SK-N-SH treated with all-trans-retinoic acid at 6 μM for 48 hours (cell line): ENCODE measurements around the gene CEP120.

Experiments used
- ATAC-seq: fragments of 200-7000 bp; cut with Tn5 transposase; 3 replicates; pipeline ENCODE4 v1.9.1; 2020; ENCODE audit warnings: mild to moderate bottlenecking, moderate library complexity
- ARNTL ChIP-seq: fragments of 450-650 bp; formaldehyde crosslinking; IDR thresholded peaks from 2 replicates; pipeline ENCODE4 v1.5.0; 2020; ENCODE audit warnings: low read depth, mild to moderate bottlenecking, moderate library complexity, borderline replicate concordance
- BACH2 ChIP-seq: fragments of 250-450 bp; sonication (Bioruptor Pico); IDR thresholded peaks from 2 replicates; pipeline ENCODE4 v1.9.0; 2021; ENCODE audit warnings: mild to moderate bottlenecking, borderline replicate concordance
- CREB5 ChIP-seq: fragments of 250-450 bp; sonication (Bioruptor Pico); IDR thresholded peaks from 2 replicates; pipeline ENCODE4 v1.5.1; 2020; ENCODE audit warnings: low read depth, mild to moderate bottlenecking, moderate library complexity
- CSDC2 ChIP-seq: fragments of 250-450 bp; sonication (Bioruptor Pico); IDR thresholded peaks from 2 replicates; pipeline ENCODE4 v1.5.0; 2020; ENCODE audit warnings: mild to moderate bottlenecking, moderate library complexity
- CSRNP3 ChIP-seq: fragments of 250-450 bp; sonication (Bioruptor Pico); IDR thresholded peaks from 2 replicates; pipeline ENCODE4 v1.5.1; 2021; ENCODE audit warnings: mild to moderate bottlenecking, moderate library complexity
- ESRRG ChIP-seq: fragments of 250-450 bp; sonication (Bioruptor Pico); IDR thresholded peaks from 2 replicates; pipeline ENCODE4 v1.6.1; 2021; ENCODE audit warnings: mild to moderate bottlenecking
- GLIS3 ChIP-seq: fragments of 250-450 bp; sonication (Bioruptor Pico); IDR thresholded peaks from 2 replicates; pipeline ENCODE4 v1.5.0; 2020; ENCODE audit warnings: mild to moderate bottlenecking, moderate library complexity
- ISL1 ChIP-seq: fragments of 250-450 bp; sonication (Bioruptor Pico); IDR thresholded peaks from 2 replicates; pipeline ENCODE4 v2.1.2; 2022; ENCODE audit warnings: mild to moderate bottlenecking, moderate library complexity
- OSR1 ChIP-seq: fragments of 250-450 bp; sonication (Bioruptor Pico); IDR thresholded peaks from 2 replicates; pipeline ENCODE4 v1.8.0; 2022; ENCODE audit warnings: moderate library complexity, mild to moderate bottlenecking, inconsistent platforms
- PATZ1 ChIP-seq: fragments of 250-450 bp; sonication (Bioruptor Pico); IDR thresholded peaks from 2 replicates; pipeline ENCODE4 v1.8.0; 2020; ENCODE audit warnings: mild to moderate bottlenecking, moderate library complexity, borderline replicate concordance
- POU6F1 ChIP-seq: fragments of 250-450 bp; sonication (Bioruptor Pico); IDR thresholded peaks from 2 replicates; pipeline ENCODE4 v1.8.0; 2021; ENCODE audit warnings: low read depth, mild to moderate bottlenecking, moderate library complexity, borderline replicate concordance
- PPARA ChIP-seq: fragments of 250-450 bp; sonication (Bioruptor Pico); IDR thresholded peaks from 2 replicates; pipeline ENCODE4 v1.5.0; 2020; ENCODE audit warnings: mild to moderate bottlenecking, borderline replicate concordance
- RARB ChIP-seq: fragments of 250-450 bp; sonication (Bioruptor Pico); IDR thresholded peaks from 2 replicates; pipeline ENCODE4 v1.8.0; 2021; ENCODE audit warnings: mild to moderate bottlenecking, moderate library complexity
- TCF4 ChIP-seq: fragments of 250-450 bp; sonication (Bioruptor Pico); IDR thresholded peaks from 2 replicates; pipeline ENCODE4 v1.8.0; 2021; ENCODE audit warnings: mild to moderate bottlenecking, moderate library complexity, borderline replicate concordance
- TOX ChIP-seq: fragments of 250-450 bp; sonication (Bioruptor Pico); IDR thresholded peaks from 2 replicates; pipeline ENCODE4 v1.8.0; 2021; ENCODE audit warnings: mild to moderate bottlenecking, moderate library complexity, borderline replicate concordance
- TSHZ2 ChIP-seq: fragments of 250-450 bp; sonication (Bioruptor Pico); IDR thresholded peaks from 2 replicates; pipeline ENCODE4 v1.5.0; 2020; ENCODE audit warnings: mild to moderate bottlenecking, moderate library complexity
- ZC3H10 ChIP-seq: fragments of 250-450 bp; sonication (Bioruptor Pico); IDR thresholded peaks from 2 replicates; pipeline ENCODE4 v1.5.1; 2021; ENCODE audit warnings: mild to moderate bottlenecking, moderate library complexity
- ZFP3 ChIP-seq: fragments of 250-450 bp; sonication (Bioruptor Pico); IDR thresholded peaks from 2 replicates; pipeline ENCODE4 v1.5.0; 2020; ENCODE audit warnings: mild to moderate bottlenecking, moderate library complexity
- ZFP30 ChIP-seq: fragments of 450-650 bp; formaldehyde crosslinking; IDR thresholded peaks from 2 replicates; pipeline ENCODE4 v1.5.0; 2022; ENCODE audit warnings: mild to moderate bottlenecking, moderate library complexity
- ZNF565 ChIP-seq: fragments of 450-650 bp; formaldehyde crosslinking; conservative IDR thresholded peaks from 2 replicates; pipeline ENCODE4 v1.5.0; 2020; ENCODE audit warnings: low read depth, mild to moderate bottlenecking, moderate library complexity
- ZNF70 ChIP-seq: fragments of 450-650 bp; formaldehyde crosslinking; IDR thresholded peaks from 2 replicates; pipeline ENCODE4 v1.5.0; 2020; ENCODE audit warnings: mild to moderate bottlenecking, moderate library complexity
- ZNF8 ChIP-seq: fragments of 450-650 bp; formaldehyde crosslinking; IDR thresholded peaks from 2 replicates; pipeline ENCODE4 v1.5.0; 2020; ENCODE audit warnings: mild to moderate bottlenecking, moderate library complexity

Gene CEP120

GRCh38 chr5:123397538-123397937 is 25.7 kb downstream of the CEP120 start (continued):
- TF ChIP-seq ZFP3 (no peak), ZFP30 (CRISPR knock-in tag) (no peak)

GRCh38 chr5:123391009-123391408 is 32.2 kb downstream of the CEP120 start:
- TF ChIP-seq ZFP30 (CRISPR knock-in tag) = no peak
- TF ChIP-seq OSR1 = no peak
- TF ChIP-seq CREB5 (CRISPR knock-in tag) = no peak
- no peak for ATAC-seq

GRCh38 chr5:123389794-123390193 is 33.4 kb downstream of the CEP120 start:
- ATAC-seq = no peak
- no peak for TF ChIP-seq PATZ1 (CRISPR knock-in tag)
- TF ChIP-seq ZC3H10 = no peak
- TF ChIP-seq PPARA (CRISPR knock-in tag) = no peak
- TF ChIP-seq POU6F1 (CRISPR knock-in tag) = no peak
- TF ChIP-seq ESRRG (CRISPR knock-in tag) = no peak
- TF ChIP-seq ZFP30 (CRISPR knock-in tag) = no peak
- TF ChIP-seq OSR1 = no peak
- no peak for TF ChIP-seq TSHZ2 (CRISPR knock-in tag)
- TF ChIP-seq ZNF8 = no peak
- TF ChIP-seq ARNTL = no peak
- no peak for TF ChIP-seq ZNF70
- no peak for TF ChIP-seq RARB (CRISPR knock-in tag)
- no peak for TF ChIP-seq CSRNP3
- no peak for TF ChIP-seq TCF4 (CRISPR knock-in tag)
- TF ChIP-seq TOX = no peak
- TF ChIP-seq GLIS3 (CRISPR knock-in tag) = no peak
- TF ChIP-seq ISL1 (CRISPR knock-in tag) = no peak
- TF ChIP-seq, all 23 proteins: peak for 0

GRCh38 chr5:123387313-123387712 is 35.9 kb downstream of the CEP120 start:
- no peak for ATAC-seq
- TF ChIP-seq PATZ1 (CRISPR knock-in tag) = no peak
- TF ChIP-seq BACH2 (CRISPR knock-in tag) = no peak
- no peak for TF ChIP-seq PPARA (CRISPR knock-in tag)
- TF ChIP-seq CSDC2 = no peak
- TF ChIP-seq ZFP30 (CRISPR knock-in tag) = no peak
- TF ChIP-seq ISL1 (CRISPR knock-in tag) = no peak
- no peak for TF ChIP-seq ESRRG (CRISPR knock-in tag)
- no peak for TF ChIP-seq ZNF8
- no peak for TF ChIP-seq ARNTL
- TF ChIP-seq CSRNP3 = no peak
- TF ChIP-seq ZNF565 = no peak
- no peak for TF ChIP-seq CREB5 (CRISPR knock-in tag)
- no peak for TF ChIP-seq ZFP3
- no peak for TF ChIP-seq RARB (CRISPR knock-in tag)
